H1 (cell line): ENCODE measurements around the gene UGT2B7. TPM values are rescaled to one million over a fixed set of nuclear protein-coding genes. Genes with fewer than 3 reads are reported as not detected.

Source experiments
- ASH2L ChIP-seq: fragments of 200-600, 300-600 bp; sonication (generic); IDR thresholded peaks from one replicate; pipeline ENCODE4 v1.7.1; 2017; ENCODE audit warnings: low read length
- CEBPB ChIP-seq: IDR thresholded peaks from 2 replicates; pipeline ENCODE4 v1.6.1; 2012; ENCODE audit warnings: low read depth, low read length
- CTBP2 ChIP-seq: IDR thresholded peaks from 2 replicates; pipeline ENCODE4 v1.7.0; 2011; ENCODE audit warnings: borderline replicate concordance, mild to moderate bottlenecking, moderate library complexity, mixed read lengths, low read length; ENCODE audit not compliant: insufficient read depth, insufficient read length
- EGR1 ChIP-seq: IDR thresholded peaks from 2 replicates; pipeline ENCODE4 v1.6.1; 2011; ENCODE audit warnings: low read depth, low read length, borderline replicate concordance
- POLR2A ChIP-seq, 2 experiments: IDR thresholded peaks; 1 replicate in 1 of 2; 2 replicates in 1 of 2; pipeline ENCODE4 v1.6.1; 2011; ENCODE audit warnings: low read depth in 2 of 2, low read length in 2 of 2, mild to moderate bottlenecking in 2 of 2; ENCODE audit errors: control extremely low read depth in 1 of 2
- SP4 ChIP-seq: IDR thresholded peaks from 2 replicates; pipeline ENCODE4 v1.6.1; 2012; ENCODE audit warnings: low read length, inconsistent platforms
- TEAD4 ChIP-seq: IDR thresholded peaks from 2 replicates; pipeline ENCODE4 v1.6.1; 2012; ENCODE audit warnings: low read depth, low read length, inconsistent platforms, mixed read lengths
- polyA plus RNA-seq, 7 experiments: library from polyadenylated mRNA; depleted of rRNA in 3 of 7; stranded (reverse) in 5 of 7; unstranded in 2 of 7; fragments of >200 nt in 5 of 7; fragments of 200-250 nt in 2 of 7; gene quantifications; 1 replicate in 5 of 7; 2 replicates in 1 of 7; 4 replicates in 1 of 7; pipeline versions ENCODE4 v1.2.1 to v1.2.3, GENCODE V29; 2011 to 2013; ENCODE audit warnings: missing spikeins in 2 of 7, mixed read lengths in 2 of 7
- total RNA-seq: library from RNA; stranded (reverse); fragmentation: NEBNext Ultra II Directional; extraction: Animal tissue kit (Norgen Biotek cat#: 25700); gene quantifications from 2 replicates; pipeline ENCODE4 v1.2.1, GENCODE V29; 2021
- TF ChIP-seq, protein P1 (sequence below), 3 experiments: IDR thresholded peaks; 1 replicate in 2 of 3; 2 replicates in 1 of 3; pipeline versions ENCODE4 v1.5.1 to v1.6.1; 2011; ENCODE audit warnings: low read length in 3 of 3, mild to moderate bottlenecking in 3 of 3, inconsistent platforms in 2 of 3, low read depth in 1 of 3, moderate library complexity in 1 of 3; ENCODE audit not compliant: insufficient read depth in 1 of 3; ENCODE audit errors: control extremely low read depth in 1 of 3
- TF ChIP-seq, protein P2 (sequence below): IDR thresholded peaks from 2 replicates; pipeline ENCODE4 v1.6.1; 2012; ENCODE audit warnings: inconsistent platforms

Gene UGT2B7
- total and polyA plus RNA-seq, 2 of the 8 experiments (the other 6 are each of a cell fraction or from before 2014, with no cell fraction given) = not detected

DNA sequence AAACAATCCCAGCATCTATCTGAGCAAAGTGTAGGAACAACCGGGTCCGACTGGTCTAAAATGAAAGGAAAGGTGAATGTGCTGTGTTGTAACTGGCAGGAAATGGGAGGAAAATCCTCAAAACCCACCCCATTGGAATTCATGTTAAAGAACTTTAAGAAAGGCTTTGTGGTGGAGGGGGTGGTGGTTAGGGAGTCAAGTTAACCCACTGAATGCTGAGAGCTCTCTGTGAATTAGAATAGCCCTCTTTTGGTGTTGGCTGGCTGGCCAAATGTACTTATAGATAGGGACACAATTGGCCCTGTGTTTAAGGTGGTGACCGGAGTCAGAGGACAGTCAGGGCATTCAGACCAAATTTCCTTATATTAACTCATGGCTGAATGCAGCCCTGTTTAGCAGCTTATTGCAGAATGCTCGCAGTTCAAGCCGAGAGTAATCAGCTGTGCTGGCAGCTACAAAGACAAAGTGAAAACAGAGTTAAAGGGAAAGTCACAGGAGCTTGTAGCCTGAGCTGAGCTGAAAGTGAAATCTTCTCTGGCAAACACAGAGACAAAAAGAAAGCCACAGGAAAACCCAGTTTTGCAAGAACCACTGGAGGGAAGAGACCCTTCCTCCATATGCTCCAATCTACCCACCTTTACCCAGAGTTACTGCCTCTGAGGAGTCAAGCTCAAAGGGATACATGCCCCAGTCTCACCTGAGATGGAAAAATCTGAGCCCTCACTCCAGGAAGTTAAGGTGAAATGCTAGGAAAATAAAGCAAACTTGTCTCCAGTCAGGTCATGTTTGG is 38.5 kb upstream of the UGT2B7 start (continued):
- TF ChIP-seq, protein P1, sequence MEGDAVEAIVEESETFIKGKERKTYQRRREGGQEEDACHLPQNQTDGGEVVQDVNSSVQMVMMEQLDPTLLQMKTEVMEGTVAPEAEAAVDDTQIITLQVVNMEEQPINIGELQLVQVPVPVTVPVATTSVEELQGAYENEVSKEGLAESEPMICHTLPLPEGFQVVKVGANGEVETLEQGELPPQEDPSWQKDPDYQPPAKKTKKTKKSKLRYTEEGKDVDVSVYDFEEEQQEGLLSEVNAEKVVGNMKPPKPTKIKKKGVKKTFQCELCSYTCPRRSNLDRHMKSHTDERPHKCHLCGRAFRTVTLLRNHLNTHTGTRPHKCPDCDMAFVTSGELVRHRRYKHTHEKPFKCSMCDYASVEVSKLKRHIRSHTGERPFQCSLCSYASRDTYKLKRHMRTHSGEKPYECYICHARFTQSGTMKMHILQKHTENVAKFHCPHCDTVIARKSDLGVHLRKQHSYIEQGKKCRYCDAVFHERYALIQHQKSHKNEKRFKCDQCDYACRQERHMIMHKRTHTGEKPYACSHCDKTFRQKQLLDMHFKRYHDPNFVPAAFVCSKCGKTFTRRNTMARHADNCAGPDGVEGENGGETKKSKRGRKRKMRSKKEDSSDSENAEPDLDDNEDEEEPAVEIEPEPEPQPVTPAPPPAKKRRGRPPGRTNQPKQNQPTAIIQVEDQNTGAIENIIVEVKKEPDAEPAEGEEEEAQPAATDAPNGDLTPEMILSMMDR (IDR thresholded peaks at IDR 0.05; ENCODE audit: control extremely low read depth in 1 of 3, insufficient read depth in 1 of 3, low read depth in 1 of 3, low read length in 3 of 3) = no peak
- peak; percentile 55; the same call in 1 of the 2 replicates for TF ChIP-seq TEAD4
- TF ChIP-seq ASH2L = peak; percentile 33
- TF ChIP-seq, protein P2, sequence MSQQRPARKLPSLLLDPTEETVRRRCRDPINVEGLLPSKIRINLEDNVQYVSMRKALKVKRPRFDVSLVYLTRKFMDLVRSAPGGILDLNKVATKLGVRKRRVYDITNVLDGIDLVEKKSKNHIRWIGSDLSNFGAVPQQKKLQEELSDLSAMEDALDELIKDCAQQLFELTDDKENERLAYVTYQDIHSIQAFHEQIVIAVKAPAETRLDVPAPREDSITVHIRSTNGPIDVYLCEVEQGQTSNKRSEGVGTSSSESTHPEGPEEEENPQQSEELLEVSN = no peak
- 0 out of 2 replicates have a peak, but pooled peaks have one; percentile 25 for TF ChIP-seq CEBPB
- TF ChIP-seq SP4 = no peak
- TF ChIP-seq EGR1 = peak; percentile 39; the same call in 1 of the 2 replicates
- no peak for TF ChIP-seq POLR2A (IDR thresholded peaks at IDR 0.05; ENCODE audit: control extremely low read depth in 1 of 2, low read depth in 2 of 2, low read length in 2 of 2)
- no peak for TF ChIP-seq CTBP2
